ENCODE data around the gene FBLIM1. TPM values are rescaled to one million over a fixed set of nuclear protein-coding genes. Genes with fewer than 3 reads are reported as not detected.

The FBLIM1 gene
- total RNA-seq, 1 experiment from 2014 or later, result 64.7 TPM

DNA sequence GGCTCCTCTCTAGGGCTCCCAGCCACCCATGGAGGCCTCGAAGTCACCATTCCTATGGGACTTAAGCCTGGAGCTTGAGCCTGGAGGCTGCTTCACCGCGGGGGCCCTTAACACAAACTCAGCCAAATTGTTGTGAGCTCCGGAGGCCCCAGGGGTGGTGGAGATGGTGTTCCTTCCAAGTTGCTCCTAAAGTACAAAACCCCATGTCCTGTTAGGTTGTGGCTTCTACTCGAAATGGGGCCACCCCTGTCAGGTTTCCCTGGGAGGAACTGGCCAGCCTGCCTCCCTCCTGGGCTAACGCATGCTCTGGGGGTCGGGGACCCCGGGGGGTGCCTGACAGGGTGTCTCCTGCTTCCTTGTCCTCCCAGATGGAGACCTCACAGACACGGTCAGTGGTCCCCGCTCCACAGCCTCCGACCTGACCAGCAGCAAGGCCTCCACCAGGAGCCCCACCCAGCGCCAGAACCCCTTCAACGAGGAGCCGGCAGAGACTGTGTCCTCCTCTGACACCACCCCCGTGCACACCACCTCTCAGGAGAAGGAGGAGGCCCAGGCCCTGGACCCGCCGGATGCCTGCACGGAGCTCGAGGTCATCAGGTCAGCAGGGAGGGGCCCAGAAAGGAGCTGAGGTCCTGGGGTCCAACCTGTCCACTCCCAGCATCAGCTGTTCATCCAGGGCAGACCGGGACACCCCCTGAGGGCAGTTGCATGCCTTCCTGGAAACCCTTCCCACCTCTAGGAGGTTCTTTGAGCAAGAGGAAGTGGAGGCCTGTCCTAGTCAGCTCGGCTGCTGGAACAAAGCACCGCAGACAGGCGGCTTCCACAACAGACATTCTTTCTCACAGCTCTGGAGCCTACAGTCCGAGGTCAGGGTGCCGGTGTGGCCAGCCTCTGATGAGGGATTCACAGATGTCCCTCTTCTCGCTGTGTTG is 33.4 kb upstream of the FBLIM1 start:
- Histone ChIP-seq H2AK5ac (ENCODE audit: insufficient read length, low read length) (no peak overlapping the region), H3K9me3 (ENCODE audit: control insufficient read depth, low read depth, low read length) (no peaks in the 10 kb centered on the region), H2BK12ac (ENCODE audit: insufficient read length, low read depth, low read length) (no peak overlapping the region), H3T11ph (ENCODE audit: low read length) (no peak overlapping the region), H3K79me2 (ENCODE audit: insufficient read depth, low read length) (no peaks in the 10 kb centered on the region), H3K18ac (ENCODE audit: insufficient read length, low read depth, low read length) (no peak overlapping the region), H3K23me2 (ENCODE audit: insufficient read length, low read depth, low read length, poor library complexity, severe bottlenecking) (no peaks in the 10 kb centered on the region), H2BK120ac (ENCODE audit: low read depth, low read length, poor library complexity, severe bottlenecking) (no peak overlapping the region), H3K23ac (ENCODE audit: insufficient read length, low read depth, low read length) (no peak overlapping the region), H4K8ac (replicated peaks; ENCODE audit: insufficient read length, low read depth, low read length) (no peak overlapping the region), H4K20me1 (ENCODE audit: control insufficient read depth, insufficient read depth, insufficient read length) (no peaks in the 10 kb centered on the region), H2BK20ac (ENCODE audit: low read depth, low read length, poor library complexity, severe bottlenecking) (no peak overlapping the region), H3K56ac (ENCODE audit: insufficient read length, low read depth, low read length) (no peak overlapping the region), H3K14ac (ENCODE audit: insufficient read depth, low read length) (no peak overlapping the region), H3K4me1 (ENCODE audit: insufficient read depth, low read length) (no peaks in the 10 kb centered on the region), H3K27ac (ENCODE audit: insufficient read length, low read depth, low read length) (no peak overlapping the region), H3K9ac (ENCODE audit: extremely low read depth, insufficient read length, low read length) (no peak overlapping the region), H2BK5ac (ENCODE audit: insufficient read length, low read length) (no peak overlapping the region), H2AFZ (ENCODE audit: low read length) (no peak overlapping the region), H4K5ac (ENCODE audit: insufficient read length, low read depth, low read length) (no peak overlapping the region), H3K27me3 (ENCODE audit: insufficient read depth, low read length) (no peaks in the 10 kb centered on the region), H3K4me2 (ENCODE audit: insufficient read depth, insufficient read length, low read length) (no peak overlapping the region), H4K91ac (ENCODE audit: insufficient read length, low read depth, low read length) (no peak overlapping the region), H3K79me1 (ENCODE audit: insufficient read depth, low read depth, low read length, poor library complexity, severe bottlenecking) (no peaks in the 10 kb centered on the region), H3K4ac (ENCODE audit: low read depth, low read length) (no peak overlapping the region), H2BK15ac (ENCODE audit: low read depth, low read length) (no peak overlapping the region)
- Mint-ChIP-seq H3K27me3 (ENCODE audit: low read depth) (no peaks in the 10 kb centered on the region), H3K4me3 (no peak overlapping the region), H3K4me1 (0 out of 4 replicates have a peak, but pooled peaks cover 0 to 3% of the 10 kb centered on the region in 2 experiments), H3K36me3 (ENCODE audit: insufficient read depth in 1 of 3, low read depth in 3 of 3) (peaks cover 16 to 54% (median 33%) of the 10 kb centered on the region in 3 experiments; a peak in 6 of 7 replicates), H3K27ac (peak overlapping the region; percentile 27 to 77 (median 51); a peak in 4 of 7 replicates), H3K9me3 (no peaks in the 10 kb centered on the region)
- no peak for DNase-seq
- no CpG with 5 or more reads among the region's 26 CpGs for WGBS (ENCODE audit: extremely low coverage, insufficient read length, low lambda C conversion rate)
- TF ChIP-seq, protein P1, sequence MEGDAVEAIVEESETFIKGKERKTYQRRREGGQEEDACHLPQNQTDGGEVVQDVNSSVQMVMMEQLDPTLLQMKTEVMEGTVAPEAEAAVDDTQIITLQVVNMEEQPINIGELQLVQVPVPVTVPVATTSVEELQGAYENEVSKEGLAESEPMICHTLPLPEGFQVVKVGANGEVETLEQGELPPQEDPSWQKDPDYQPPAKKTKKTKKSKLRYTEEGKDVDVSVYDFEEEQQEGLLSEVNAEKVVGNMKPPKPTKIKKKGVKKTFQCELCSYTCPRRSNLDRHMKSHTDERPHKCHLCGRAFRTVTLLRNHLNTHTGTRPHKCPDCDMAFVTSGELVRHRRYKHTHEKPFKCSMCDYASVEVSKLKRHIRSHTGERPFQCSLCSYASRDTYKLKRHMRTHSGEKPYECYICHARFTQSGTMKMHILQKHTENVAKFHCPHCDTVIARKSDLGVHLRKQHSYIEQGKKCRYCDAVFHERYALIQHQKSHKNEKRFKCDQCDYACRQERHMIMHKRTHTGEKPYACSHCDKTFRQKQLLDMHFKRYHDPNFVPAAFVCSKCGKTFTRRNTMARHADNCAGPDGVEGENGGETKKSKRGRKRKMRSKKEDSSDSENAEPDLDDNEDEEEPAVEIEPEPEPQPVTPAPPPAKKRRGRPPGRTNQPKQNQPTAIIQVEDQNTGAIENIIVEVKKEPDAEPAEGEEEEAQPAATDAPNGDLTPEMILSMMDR (conservative IDR thresholded peaks at IDR 0.05), result no peak
